ENCODE data around the gene RNF145.
A peak's percentile ranks its signal among the peaks of the same experiment; 100 is the strongest.
"Not testable (repeated sequence)": the region's sequence is repeated elsewhere in the genome, so short reads cannot be mapped to it uniquely, and the experiment has no call there.

Gene RNF145, protein sequence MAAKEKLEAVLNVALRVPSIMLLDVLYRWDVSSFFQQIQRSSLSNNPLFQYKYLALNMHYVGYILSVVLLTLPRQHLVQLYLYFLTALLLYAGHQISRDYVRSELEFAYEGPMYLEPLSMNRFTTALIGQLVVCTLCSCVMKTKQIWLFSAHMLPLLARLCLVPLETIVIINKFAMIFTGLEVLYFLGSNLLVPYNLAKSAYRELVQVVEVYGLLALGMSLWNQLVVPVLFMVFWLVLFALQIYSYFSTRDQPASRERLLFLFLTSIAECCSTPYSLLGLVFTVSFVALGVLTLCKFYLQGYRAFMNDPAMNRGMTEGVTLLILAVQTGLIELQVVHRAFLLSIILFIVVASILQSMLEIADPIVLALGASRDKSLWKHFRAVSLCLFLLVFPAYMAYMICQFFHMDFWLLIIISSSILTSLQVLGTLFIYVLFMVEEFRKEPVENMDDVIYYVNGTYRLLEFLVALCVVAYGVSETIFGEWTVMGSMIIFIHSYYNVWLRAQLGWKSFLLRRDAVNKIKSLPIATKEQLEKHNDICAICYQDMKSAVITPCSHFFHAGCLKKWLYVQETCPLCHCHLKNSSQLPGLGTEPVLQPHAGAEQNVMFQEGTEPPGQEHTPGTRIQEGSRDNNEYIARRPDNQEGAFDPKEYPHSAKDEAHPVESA

DNA sequence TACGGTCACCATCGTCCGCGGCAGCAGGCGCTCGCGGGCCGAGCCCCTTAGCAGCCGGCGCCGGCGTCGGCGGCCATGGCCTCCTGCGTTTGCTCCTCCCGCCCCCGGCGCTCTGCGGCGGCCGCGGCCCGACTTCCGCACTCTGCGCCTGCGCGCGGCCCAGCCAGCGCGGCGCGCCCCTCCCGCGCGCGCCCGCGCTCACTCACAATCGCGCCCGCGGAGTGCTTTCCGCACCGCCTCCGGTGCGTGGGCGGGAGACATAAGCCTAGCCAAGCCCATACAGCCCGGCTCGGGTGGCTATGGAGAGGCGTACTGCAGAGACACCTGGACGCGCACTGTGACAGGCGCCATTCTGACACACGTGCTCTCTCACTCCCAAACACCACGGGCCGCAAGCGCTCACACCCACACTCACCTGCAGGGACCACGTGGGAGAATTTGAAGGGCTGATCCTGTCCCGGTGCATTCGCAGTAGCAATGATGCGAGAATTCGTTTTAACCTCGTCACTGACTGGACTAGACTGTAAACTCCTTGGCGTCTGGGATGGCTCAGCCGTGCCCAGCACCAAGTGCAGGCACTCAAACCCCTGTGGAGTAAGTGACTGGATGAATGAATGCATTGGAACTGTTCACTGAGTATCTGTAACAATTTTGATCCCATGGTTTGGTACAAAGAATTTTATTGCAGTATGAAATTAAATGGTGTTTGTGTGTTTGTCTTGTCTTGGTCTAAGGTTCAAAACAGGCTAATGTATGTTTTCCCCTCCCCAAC, at the start of gene RNF145:
TSS of gene RNF145 (minus strand) at position 116 of the 772 bp plus-strand sequence. CDS start 5,936 bp downstream, outside the sequence.
- peak in 1 of 2 experiments; percentile 55 for DNase-seq

DNA sequence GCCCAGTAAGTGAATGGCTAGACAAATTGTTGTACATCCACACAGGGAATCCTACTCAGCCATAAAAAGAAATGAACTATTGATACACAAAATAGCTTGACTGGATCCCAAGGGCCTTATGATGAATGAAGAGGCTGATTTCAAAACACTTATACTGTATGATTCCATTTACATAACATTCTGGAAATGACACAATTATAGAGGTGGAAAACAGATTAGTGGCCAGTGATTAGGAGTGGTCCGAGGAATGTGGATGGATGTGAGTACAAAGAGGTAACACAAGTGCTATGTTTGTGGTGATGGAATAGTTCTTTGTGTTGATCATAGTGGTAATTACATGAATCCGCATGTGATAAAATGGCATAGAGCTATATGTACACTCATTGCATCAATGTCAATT, 49.0 kb upstream of the RNF145 start:
- no peak for DNase-seq

DNA sequence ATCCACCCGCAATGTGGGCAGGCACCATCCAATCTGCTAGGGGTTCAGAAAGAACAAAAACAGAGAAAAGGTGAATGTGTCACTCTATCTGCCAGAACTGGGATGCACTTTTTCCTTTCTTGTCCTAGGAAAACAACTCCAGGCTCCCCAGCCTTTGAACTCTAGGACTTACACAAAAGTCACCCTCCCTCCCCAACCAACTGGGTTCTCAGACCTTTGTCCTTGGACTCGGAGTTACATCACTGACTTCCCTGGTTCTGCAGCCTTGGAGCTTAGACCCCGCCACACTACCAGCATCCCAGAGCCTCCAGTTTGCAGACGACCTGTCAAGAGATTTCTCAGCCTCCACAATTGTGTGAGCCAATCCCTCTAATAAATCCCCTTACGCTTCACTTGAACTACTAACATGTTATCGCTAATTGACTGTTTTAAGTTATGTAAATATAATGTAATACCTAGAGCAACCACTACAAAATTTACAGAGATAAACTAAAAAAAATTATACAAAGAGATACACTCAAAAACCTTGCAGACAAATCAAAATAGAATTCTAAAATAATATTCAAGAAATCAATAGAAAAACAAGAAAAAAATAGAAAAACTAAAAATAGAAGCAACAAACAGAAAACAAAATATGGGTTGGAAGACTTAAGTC, 48.4 kb upstream of the RNF145 start:
- DNase-seq = no peak

DNA sequence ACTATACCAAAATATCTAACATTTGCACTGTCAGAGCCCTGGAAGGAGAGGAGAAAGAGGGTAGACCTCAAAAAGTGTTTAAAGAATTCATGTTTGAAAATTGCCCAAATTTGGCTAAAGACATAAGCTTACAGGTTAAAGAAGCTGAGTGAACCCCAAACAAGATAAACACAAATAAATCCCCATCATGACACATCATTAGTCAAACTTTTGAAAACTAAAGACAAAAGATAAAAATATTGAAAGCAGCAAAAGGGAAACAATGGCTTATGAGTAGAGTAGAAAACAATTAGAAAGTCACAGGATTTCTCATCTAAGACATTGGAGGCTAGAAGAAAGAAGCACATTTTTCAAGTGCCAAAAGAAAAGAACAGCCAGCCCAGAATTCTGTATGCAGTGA, 47.7 kb upstream of the RNF145 start:
- no peak for DNase-seq

DNA sequence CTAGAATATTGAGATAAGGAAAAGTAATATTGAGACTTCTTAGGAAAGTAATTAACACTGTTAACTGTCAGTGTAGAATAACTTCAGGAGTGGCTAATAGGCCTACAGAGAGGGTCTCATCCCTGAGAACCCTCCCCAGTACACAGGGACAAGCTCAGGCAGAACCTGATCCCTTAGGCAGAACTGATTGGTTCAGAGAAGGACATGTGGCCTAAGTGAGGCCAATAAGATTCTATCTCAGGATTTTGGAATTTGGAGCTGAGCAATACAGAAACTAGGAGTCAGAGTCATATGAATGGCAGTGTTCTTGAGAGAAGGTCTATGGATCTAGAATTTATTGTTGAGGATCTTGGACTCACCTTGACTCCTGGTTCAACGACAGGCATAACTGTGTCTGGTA, 42.8 kb upstream of the RNF145 start:
- no peak for DNase-seq

DNA sequence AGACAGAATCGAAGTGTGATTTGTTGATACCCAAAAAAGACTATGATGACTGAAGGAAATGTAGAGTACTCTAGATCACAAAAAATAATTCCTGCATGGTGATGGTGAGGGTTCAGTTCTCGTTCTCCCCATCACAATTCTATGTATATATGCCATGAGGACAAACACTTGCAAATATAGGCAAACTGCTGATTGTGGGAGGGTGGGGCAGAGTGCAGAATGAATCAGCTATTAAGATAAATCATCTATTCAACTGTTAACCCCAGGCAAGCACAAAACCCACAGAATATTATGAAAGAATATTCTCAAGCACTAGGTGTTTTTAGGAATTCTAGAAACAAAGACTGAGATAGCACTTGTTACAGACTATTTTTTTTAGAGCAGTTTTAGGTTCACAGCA, 39.8 kb upstream of the RNF145 start:
- DNase-seq = no peak

DNA sequence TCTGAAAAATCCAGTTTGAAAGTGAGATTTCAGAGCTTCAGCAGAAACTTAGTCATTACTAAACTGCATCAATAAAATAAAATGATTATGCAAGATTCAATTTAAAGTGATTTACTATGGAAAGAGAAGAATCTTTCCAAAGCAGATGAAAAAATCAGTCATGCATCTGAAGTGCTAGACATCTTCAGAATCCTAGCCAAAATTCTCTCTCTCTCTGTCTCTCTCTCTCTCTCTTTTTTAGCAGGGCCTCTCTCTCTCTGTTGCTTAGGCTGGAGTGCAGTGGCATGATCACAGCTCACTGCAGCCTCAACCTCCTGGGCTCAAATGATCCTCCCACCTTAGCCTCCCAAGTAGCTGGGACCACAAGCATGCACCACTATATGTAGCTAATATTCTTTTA, 35.5 kb upstream of the RNF145 start:
- no peak for DNase-seq

DNA sequence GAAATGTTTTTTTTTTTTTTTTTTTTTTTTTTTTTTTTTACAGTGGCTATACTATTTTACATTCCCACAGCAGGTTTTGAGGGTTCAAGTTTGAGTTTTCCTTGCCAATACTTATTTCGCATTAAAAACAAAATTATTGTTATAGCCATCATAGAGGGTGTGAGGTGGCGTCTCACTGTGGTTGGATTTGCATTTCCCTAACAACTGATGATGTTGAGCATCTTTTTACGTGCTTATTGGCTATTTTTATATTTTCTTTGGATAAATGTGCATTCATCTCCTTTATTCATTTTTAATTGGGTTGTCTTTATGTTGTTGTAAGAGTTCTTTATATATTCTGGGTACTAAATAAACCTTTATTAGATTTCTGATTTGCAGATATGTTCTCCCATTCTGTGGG, 34.8 kb upstream of the RNF145 start:
- DNase-seq = no peak

DNA sequence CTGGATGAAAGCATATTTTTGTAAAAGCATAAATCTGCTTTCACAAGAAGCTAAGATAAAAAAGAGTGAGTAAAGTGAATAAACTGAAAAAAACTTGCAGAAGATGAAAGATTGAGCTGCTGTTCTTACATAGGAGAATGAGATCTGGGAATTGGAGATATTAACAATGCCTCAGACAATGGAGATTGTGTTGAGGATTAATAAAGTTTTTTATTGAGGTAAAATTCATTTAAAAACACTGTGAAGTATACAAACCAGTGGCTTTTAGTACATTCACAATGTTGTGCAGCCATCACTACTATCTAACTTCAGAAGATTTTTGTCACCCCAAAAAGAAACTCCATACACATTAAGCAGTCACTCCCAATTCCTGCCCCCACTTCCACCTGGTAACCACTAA, 34.0 kb upstream of the RNF145 start:
- DNase-seq = no peak

DNA sequence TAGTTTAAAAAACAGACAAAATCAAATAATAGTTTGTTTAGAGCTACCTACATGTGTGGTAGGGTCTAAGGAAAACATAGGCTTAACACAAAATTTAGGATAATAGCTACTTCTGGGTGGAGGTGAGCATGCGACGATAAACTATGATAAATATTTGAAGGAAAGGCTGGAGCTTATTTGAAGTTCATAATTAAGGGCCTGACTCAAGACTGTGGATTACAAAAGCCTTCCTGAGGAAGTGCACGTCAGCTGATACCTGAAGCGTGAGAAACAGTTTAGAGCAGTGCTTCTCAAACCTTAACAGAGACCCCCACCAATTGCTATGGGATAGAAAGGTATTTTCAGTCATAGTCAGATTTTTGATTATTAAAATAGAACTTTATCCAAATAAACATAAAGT, 33.3 kb upstream of the RNF145 start:
- DNase-seq = no peak

DNA sequence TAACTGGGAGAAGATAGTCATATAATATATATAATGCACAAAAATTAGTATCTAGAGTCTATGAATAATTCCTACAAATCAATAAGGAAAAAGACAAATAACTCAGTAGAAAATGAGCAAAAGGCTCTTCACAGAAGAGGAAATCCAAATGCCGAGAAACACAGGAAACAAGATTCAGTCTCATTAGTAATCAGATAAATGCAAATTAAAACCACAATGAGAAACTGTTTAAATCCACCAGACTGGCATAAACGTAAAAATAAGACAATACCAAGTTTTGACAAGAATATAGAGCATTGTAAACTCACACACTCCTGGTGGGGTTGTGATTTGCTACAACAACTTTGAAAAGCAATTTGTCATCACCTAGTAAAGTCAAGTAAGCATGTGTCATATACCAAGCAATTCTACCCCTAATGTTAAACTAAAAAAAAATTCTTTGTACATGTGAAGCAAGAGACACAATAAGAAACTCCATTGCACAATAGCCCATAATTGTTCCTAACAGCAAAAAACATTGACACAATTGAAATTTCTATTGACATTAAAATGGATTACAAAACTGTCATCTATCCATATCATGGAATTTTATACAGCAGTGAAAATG, 32.7 kb upstream of the RNF145 start:
- no peak for DNase-seq

DNA sequence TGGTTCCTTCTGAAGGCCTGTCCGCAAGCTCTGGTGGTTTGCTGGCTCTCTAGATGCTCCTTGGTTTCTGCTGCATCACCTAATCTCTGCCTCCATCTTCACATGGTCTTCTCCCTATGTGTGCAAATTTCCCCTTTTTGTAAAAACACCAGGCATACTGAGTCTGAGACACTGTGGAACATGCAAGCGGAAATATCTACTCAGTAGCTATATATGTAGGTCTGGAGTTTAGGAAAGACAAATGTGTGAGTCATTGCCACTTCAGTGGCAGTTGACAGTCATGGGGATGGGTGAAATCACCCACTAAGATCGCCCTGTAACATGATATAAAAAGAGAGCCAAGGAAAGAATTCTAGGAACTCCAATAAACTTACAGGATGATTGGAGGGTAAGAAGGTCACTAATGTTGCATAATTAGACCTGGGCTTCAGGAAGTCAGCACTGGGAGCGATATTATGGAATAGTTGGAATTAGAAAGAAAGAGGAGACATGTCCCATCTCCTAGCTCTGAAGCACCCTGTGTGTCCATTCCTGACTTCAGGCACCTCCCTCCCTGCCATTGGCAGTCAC, 31.0 kb upstream of the RNF145 start:
- DNase-seq = no peak

DNA sequence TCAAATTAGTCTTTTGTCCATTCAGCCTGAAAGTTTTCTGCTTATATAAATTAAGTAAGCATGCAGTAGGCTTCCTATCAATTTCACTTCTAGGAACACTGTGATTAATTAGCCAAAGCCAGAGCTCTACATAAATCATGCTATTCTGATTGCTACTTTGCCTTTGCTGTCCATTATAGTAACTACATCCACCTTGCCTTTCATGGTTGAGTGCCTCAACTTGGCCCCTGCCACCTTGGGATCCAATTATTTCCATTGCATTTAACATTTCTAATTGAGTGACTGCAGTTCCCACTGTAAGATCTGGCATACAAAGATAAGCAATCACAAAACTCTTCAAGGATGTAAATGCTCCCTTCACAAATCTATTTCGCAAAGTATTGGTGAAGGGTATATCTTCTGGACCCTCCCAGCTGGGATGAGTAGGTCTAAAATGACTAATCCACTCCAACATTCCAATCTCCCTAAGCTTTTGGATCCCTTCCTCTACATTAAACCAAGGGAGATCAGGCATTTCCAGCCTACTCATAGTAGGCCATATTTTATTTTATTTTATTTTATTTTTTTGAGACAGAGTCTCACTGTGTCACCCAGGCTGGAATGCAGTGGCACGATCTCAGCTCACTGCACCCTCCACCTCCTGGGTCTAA, 26.6 kb upstream of the RNF145 start:
- DNase-seq = not testable (repeated sequence)

DNA sequence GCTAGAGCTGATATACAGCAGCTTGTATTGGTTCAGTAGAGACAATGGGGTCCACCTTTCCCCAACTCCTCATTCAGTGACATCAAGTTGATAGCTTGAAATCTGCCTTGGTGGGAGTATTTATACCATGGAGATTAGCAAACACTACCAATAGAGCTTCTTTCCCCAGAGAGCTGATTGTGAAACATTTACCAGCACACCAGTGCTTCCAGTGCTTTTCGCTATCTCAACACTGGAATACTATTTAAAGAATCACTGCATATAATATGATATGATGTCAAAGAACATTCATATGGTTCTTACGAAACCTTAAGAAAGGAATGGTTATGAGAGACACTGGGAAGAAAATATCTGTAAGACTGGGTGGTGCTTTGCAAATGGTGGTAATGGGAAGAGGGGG, 21.8 kb upstream of the RNF145 start:
- DNase-seq = peak in 1 of 2 experiments; percentile 15

DNA sequence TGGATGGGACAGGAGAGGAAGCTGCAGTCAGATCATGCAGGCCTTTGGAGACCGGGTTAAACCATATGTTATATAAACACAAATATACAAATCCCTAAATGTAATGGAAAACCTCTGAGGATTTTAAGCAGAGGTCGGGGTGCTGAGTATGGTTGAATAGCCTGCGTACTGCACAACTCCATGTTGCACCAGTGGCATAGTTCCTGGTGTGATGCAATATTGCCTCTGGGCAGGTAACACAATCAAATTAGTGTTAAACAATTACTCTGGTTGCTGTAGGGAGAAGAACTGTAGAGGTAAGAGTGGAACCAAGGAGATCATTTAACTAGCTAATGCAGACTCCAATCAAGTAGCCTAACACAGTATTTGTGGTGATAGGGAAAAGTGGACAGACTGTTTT, 21.3 kb upstream of the RNF145 start:
- peak in 1 of 2 experiments; percentile 27 for DNase-seq

DNA sequence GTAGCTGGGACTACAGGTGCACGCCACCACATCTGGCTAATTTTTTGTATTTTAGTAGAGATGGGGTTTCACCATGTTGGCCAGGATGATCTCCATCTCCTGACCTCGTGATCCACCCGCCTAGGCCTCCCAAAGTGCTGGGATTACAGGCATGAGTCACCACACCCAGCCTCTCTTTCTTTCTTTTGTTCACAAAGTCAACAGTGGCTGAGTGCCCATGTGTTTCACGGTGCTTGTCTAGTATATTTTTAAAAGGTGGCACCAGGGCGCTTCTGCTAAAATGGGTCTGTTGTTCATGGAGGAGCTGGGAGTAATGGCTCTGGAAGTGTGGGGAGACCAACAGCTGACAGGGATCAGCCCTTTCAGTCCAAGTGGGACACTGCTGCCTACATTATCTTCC, 18.7 kb upstream of the RNF145 start:
- not testable (repeated sequence) for DNase-seq

DNA sequence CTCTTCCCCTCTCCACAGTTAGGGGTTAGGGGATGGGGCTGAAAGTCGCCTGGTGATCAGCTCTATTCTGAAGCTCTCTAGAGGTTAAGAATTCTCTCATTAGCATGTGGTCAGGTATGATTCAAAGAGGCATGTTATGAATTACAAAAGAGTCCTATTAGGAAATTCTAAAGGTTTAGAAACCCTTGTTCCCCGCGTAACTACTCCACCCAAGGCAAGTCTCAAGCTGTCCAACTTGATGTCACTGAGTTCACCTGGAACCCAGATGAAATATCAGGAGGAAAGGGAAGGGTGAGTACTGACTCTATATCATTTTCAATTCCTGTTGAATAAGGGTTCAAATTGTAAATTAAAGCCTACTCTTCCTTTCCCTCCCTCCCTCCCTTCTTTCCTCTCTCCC, 18.1 kb upstream of the RNF145 start:
- no peak for DNase-seq

DNA sequence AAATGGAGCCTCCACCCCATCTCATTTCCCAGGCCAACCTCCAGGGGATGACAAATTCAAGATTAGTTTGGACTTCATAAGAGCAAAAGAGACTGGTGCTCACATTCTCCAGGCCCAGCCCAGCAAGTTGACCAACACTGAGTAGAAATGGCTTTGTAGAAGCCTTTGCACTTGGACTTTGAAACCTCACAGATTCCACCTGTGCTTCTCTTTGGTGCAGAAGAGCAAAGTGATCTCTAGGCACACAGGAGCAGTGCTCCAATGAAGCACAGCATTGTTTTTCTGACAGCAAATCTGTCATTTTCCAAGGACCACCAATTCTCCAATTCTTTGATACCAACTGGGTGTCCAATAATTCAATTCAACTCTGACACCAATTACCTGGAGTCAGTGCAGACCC, 17.1 kb upstream of the RNF145 start:
- DNase-seq = no peak

DNA sequence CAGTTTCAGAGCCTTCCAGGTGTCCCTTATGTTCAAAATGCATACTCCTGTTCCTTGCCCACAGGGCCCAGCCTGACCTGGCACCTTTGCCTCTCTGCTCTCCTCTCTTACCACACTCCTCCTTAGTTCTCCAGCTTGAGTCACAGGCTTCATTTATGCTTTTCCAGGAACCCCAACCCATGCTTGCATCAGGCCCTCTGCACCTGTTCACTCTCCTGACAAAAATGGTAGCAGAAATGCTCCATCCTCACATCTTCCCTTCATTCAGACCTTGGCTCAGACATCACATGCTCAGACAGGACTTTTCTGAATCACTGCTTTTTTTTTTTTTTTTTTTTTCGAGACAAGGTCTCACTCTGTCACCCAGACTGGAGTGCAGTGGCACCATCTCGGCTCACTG, 15.1 kb upstream of the RNF145 start:
- DNase-seq = no peak

DNA sequence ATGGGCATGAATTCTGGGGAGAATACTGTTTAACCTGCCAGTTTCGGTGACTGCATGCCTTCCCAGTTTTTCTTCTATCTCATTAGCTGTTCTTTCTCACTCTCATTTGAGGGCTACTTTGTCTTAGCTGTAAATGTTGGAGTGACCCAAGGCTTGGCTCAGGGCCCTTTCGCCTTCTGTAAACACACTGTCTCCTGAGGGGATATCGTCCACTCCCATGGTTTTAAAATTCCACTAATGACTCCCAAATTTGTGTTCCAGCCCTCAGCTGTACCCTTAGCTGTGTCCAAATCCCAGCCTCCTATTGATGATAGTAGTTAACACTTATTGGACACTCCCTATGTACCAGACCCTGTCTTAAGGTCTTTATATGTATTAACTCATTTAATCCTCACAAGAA, 14.1 kb upstream of the RNF145 start:
- no peak for DNase-seq

DNA sequence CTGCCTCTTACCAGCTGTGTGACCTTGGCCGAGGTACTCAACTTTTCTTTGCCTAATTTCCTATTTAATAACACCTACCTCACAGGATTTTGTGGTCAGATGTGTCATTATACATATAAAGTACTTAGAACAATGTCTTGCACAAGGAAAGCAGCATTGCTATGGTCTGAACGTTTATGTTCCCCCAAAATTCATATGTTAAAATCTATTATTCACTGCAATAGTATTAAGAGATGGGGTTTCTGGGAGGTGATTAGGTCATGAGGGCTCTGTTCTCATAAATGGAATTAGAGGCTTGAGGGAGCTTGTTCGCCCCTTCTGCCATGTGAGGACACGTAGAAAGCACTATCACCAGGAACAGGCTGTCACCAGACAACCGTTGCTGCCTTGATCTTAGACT, 10.9 kb upstream of the RNF145 start:
- DNase-seq = no peak

DNA sequence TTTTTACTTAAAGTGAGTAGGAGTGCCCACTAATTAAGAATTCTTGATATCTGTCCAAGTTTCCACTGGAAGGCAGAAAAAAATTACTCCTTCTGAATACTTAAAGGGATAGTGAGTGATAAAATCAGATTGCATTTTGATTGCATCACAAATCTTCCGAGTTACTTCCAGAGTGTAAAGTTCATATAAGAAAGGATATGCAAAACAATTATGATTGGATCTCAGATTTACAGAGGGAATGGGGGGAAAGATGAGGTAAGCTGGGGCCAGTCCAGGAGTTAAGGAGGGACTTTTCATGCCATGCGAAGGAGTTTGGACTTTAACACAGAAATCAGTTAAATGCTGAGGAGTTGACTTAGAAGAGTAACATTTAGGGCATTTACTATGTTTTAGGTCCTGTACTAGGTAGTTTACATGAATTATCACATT, 9.3 kb upstream of the RNF145 start:
- no peak for DNase-seq

All from NCI-H1930 (cell line).